Measurements from ENCODE around the gene CD38.

Gene CD38

DNA sequence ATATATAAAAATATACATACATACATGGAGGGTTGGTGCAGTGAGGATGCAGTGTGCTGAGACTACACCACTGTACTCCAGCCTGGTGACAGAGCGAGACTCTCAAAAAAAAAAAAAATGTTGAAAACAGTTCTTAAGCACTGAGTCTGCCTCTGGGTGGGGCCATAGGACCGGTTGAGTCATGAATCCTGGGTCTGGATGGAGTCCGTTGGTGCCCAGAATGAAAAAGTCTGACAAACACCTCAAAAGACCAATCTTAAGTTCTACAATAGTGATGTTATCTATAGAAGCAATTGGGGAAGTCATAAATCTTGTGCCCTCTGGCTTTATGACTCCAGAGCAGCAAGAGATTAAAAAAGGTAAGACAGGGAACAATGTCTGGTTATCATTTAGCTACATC lies 90.0 kb downstream of the CD38 start:
- no peak for DNase-seq (ENCODE audit: low read depth)

- DNase-seq (ENCODE audit: low read depth) = no peak
These were observed 90.8 kb downstream of the CD38 start for GRCh38 chr4:15868826-15869413.

GRCh38 chr4:15870079-15870478 lies 92.0 kb downstream of the CD38 start:
- no peak for DNase-seq (ENCODE audit: low read depth)

- no peak for DNase-seq (ENCODE audit: low read depth)
These were observed 93.0 kb downstream of the CD38 start for GRCh38 chr4:15870921-15871664.

GRCh38 chr4:15873117-15873516 lies 95.0 kb downstream of the CD38 start:
- DNase-seq (ENCODE audit: low read depth) = no peak

GRCh38 chr4:15874671-15875070 lies 96.5 kb downstream of the CD38 start:
- DNase-seq (ENCODE audit: low read depth) = no peak

- no peak for DNase-seq (ENCODE audit: low read depth)
These were observed 97.7 kb downstream of the CD38 start for GRCh38 chr4:15875663-15876460.

GRCh38 chr4:15878011-15878410 lies 99.9 kb downstream of the CD38 start:
- no peak for DNase-seq (ENCODE audit: low read depth)

DNA sequence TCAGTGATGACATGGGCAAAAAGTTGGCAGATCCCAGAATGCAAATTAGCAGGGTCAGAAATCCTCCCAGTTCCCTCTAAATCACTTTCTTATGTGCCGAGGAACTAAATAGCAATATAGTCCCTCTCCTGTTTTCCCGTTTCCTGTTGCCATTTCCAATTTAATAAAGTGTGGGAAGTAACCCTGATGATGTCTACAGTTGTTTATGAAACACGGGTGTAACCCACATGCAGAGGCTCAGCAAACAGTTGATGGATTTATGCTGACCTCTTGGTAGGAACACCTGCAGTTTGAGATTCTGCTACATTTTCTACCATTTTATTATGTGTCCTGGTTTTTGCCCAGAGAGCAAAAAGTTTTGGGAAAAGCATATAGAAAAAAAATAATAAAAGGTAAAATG lies 103.7 kb downstream of the CD38 start:
- DNase-seq (ENCODE audit: low read depth) = no peak

- DNase-seq (ENCODE audit: low read depth) = no peak
These were observed 104.6 kb downstream of the CD38 start for GRCh38 chr4:15882675-15883086.

GRCh38 chr4:15883610-15884243 lies 105.6 kb downstream of the CD38 start:
- DNase-seq (ENCODE audit: low read depth) = no peak

GRCh38 chr4:15884666-15885065 lies 106.5 kb downstream of the CD38 start:
- DNase-seq (ENCODE audit: low read depth) = no peak

DNA sequence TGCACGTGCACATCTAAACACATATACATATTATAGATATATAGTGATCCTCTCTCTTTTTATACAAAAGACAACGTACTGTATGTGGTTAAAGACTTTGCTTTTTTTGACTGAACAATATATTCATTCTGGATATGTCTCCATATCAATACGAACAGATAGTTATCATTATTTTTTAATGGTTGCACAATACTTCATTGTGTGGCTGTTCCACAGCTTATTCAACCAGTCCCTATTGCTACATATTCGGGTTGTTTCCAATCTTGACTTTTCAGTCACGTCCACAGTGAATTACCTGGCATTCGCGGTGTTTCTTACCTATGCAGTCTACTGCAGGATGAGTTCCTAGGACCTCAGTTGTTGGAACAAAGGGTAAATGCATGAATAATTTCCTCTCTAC lies 107.3 kb downstream of the CD38 start:
- no peak for DNase-seq (ENCODE audit: low read depth)

- no peak for DNase-seq (ENCODE audit: low read depth)
These were observed 110.4 kb downstream of the CD38 start for GRCh38 chr4:15888515-15888914.

DNA sequence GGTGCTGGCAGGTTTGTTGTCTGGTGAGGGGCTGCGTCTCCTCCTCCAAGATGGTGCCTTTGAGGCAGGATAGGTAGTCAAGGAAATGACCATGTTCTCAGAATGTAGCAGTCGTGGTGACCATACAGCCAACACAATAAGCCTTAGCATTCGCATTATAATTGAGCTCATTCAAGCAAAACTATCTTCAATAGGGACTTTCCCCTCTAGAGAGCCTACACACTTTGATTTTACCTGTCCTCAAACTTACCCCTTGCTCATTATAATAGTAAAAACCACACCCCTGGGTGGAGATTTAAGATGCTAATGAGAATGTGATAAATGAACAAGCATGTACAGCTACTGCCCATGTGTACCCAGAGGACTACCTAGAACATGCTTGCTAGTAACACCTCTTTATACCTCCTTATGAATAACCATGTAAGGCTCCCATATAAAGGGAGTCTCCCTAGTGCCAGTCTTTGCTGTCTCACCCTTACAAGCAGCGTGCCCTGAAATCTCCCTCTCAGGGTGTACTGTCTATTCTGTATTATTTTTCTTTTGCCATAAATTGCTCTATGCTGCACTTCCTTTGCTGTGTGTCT lies 112.2 kb downstream of the CD38 start:
- DNase-seq (ENCODE audit: low read depth) = no peak

DNA sequence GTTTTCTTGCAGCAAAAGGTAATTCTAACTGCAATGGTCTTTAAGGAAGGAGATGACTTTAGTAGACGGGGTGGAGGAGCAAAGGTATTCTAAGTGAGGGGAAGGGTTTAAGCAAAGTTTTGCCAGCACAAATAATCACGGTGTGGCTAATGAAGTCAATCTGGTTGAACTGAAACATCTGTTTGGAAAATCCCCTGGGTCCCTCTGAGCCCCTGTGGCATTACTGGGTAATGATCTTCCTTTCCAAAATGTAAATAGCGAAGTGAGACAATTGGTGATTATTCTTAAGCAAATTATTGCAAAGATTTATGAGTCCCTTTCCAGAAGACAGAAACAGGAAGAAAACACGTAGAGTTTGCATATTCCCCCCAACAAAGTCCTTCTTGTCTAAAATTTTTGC lies 113.2 kb downstream of the CD38 start:
- DNase-seq (ENCODE audit: low read depth) = no peak

GRCh38 chr4:15893962-15894361 lies 115.8 kb downstream of the CD38 start:
- DNase-seq (ENCODE audit: low read depth) = no peak

GRCh38 chr4:15894393-15894792 lies 116.3 kb downstream of the CD38 start:
- DNase-seq (ENCODE audit: low read depth) = no peak

DNA sequence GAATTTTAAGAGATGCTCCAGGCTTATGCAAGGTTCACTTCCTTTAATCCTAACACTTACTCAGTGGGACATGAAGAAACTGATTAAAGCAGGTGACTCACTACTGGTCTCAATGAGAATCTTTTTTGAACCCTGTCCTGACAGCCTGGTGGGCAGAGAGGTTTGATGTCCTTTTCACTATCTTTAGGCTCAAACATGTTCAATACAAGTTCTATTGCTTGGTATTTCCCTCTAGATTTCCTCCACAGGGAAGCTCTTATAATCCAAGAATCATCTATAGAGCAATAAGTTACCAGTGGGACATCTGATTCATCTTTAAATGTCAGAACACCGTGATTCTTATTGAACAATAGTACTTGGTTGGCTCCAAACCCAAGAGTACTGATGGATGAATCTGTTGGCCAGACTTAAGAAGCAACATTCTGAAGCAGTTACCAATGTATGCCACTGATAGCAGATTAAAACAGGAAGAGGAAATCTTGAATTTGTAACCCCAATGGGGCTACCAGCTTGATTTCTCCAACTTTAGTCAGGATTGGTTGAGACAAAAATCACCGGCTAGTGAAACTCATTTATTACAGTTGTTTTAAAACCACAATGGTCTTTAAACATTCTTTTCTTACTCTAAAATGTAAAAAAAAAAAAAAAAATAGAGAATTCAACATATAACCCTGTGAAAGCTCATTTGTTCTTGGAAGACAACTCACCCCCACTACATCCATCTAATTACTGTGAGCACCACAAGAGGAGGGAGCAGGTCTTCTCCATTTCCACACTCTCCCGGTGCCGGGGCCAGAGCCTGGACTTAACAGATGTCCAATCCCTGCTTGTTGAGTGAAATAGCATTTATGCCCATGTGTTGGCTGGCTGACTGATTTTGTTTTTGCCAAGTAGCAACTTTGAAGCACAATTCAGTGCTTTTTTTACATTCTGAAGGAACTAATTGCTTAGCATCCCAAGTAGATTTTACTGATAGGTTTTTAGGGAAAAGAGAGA lies 117.1 kb downstream of the CD38 start:
- DNase-seq (ENCODE audit: low read depth) = no peak

DNA sequence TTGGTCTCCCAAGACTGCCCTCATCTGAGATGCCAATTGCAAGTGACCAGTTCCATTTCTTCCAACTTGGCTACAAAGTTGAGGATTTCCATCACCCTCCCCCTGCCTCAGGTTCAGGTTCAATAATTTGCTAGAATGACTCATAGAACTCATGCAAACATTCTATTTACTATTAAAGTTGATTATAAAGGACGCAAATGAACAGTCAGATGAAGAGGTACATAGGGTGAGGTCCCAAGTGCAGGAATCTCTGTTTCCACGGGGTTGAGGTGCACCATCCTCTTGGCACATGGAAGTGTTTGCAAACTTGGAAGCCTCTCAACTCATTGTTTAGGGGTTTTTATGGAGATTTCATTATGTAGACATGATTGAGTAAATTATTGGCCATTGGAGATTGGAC lies 119.4 kb downstream of the CD38 start:
- no peak for DNase-seq (ENCODE audit: low read depth)

GRCh38 chr4:15898902-15899301 lies 120.8 kb downstream of the CD38 start:
- DNase-seq (ENCODE audit: low read depth) = no peak
